ENCODE measurements around the gene AGT. TPM values are rescaled to one million over a fixed set of nuclear protein-coding genes. Genes with fewer than 3 reads are reported as not detected.

The AGT gene
- total RNA-seq, 1 experiment from 2014 or later, result 0.93 TPM

GRCh38 chr1:230752407-230752806 lies 38.5 kb upstream of the AGT start:
- Histone ChIP-seq H3K9ac (ENCODE audit: low read length) (no peak overlapping the region), H3K36me3 (ENCODE audit: control insufficient read depth in 1 of 2, insufficient read depth in 2 of 2, low read length in 2 of 2) (no peaks in the 10 kb centered on the region), H3K79me2 (ENCODE audit: insufficient read depth, low read length) (no peaks in the 10 kb centered on the region), H4K20me1 (ENCODE audit: insufficient read depth) (no peaks in the 10 kb centered on the region), H3K9me2 (ENCODE audit: insufficient read depth) (no peaks in the 10 kb centered on the region), H3K27me3 (ENCODE audit: insufficient read depth, low read length) (no peaks in the 10 kb centered on the region), H3K4me2 (ENCODE audit: low read length) (no peak overlapping the region), H3K4me1 (ENCODE audit: control insufficient read depth in 1 of 2, insufficient read depth in 2 of 2, low read length in 2 of 2) (peaks cover 3 to 13% of the 10 kb centered on the region in 2 experiments; a peak in 3 of 4 replicates), H3K4me3 (replicated peaks in 1 of 2; ENCODE audit: low read depth in 1 of 2, low read length in 2 of 2) (no peak overlapping the region), H3K27ac (ENCODE audit: low read depth, low read length) (no peak overlapping the region), H3K9me3 (ENCODE audit: control insufficient read depth in 1 of 2, insufficient read depth in 1 of 2, low read depth in 1 of 2, low read length in 2 of 2) (no peaks in the 10 kb centered on the region), H2AFZ (ENCODE audit: low read depth, low read length, poor library complexity, severe bottlenecking) (no peak overlapping the region)
- POLR2A ChIA-PET, result no interaction called here
- DNase-seq (ENCODE audit: low read depth, low spot score), result no peak
- RAD21 ChIA-PET (ENCODE audit: low non-redundant PET in 1 of 2, low total read pairs in 2 of 2, uncharacterized antibody in 2 of 2, unreplicated experiment in 2 of 2), result no interaction called here
- TF ChIP-seq YY1 (IDR thresholded peaks at IDR 0.05; ENCODE audit: extremely low read depth, insufficient replicate concordance, low read depth, low read length) (no peak), EGR1 (IDR thresholded peaks at IDR 0.05; ENCODE audit: low read depth) (no peak), EZH2 (IDR thresholded peaks at IDR 0.05) (no peak), FOSL1 (IDR thresholded peaks at IDR 0.05; ENCODE audit: low read depth) (no peak), POLR2A (IDR thresholded peaks at IDR 0.05; ENCODE audit: borderline replicate concordance, extremely low read depth, insufficient read depth, insufficient read length) (no peak)
- BruUV-seq (replicated peaks), result no TSS peak
- no peak for ATAC-seq
- intact Hi-C loops (cut with micrococcal nuclease), result no loop called here
- CTCF ChIA-PET, result no interaction called here

GRCh38 chr1:230750986-230751625 lies 37.2 kb upstream of the AGT start:
- Histone ChIP-seq H4K20me1 (ENCODE audit: insufficient read depth) (no peaks in the 10 kb centered on the region), H3K4me2 (ENCODE audit: low read length) (no peak overlapping the region), H3K9me2 (ENCODE audit: insufficient read depth) (no peaks in the 10 kb centered on the region), H3K9ac (ENCODE audit: low read length) (no peak overlapping the region), H3K4me3 (replicated peaks in 1 of 2; ENCODE audit: low read depth in 1 of 2, low read length in 2 of 2) (no peak overlapping the region), H3K4me1 (ENCODE audit: control insufficient read depth in 1 of 2, insufficient read depth in 2 of 2, low read length in 2 of 2) (peaks cover 3 to 13% of the 10 kb centered on the region in 2 experiments; a peak in 3 of 4 replicates), H3K27ac (ENCODE audit: low read depth, low read length) (no peak overlapping the region), H2AFZ (ENCODE audit: low read depth, low read length, poor library complexity, severe bottlenecking) (no peak overlapping the region), H3K79me2 (ENCODE audit: insufficient read depth, low read length) (no peaks in the 10 kb centered on the region), H3K27me3 (ENCODE audit: insufficient read depth, low read length) (no peaks in the 10 kb centered on the region), H3K36me3 (ENCODE audit: control insufficient read depth in 1 of 2, insufficient read depth in 2 of 2, low read length in 2 of 2) (no peaks in the 10 kb centered on the region), H3K9me3 (ENCODE audit: control insufficient read depth in 1 of 2, insufficient read depth in 1 of 2, low read depth in 1 of 2, low read length in 2 of 2) (no peaks in the 10 kb centered on the region)
- intact Hi-C loops (cut with micrococcal nuclease), result no loop called here
- ChIA-PET RAD21 (ENCODE audit: low non-redundant PET in 1 of 2, low total read pairs in 2 of 2, uncharacterized antibody in 2 of 2, unreplicated experiment in 2 of 2) (no interaction called here), CTCF (no interaction called here), POLR2A (no interaction called here)
- no TSS peak for BruUV-seq (replicated peaks)
- DNase-seq (ENCODE audit: low read depth, low spot score) (no peak), ATAC-seq (no peak)
- TF ChIP-seq MAX (IDR thresholded peaks at IDR 0.05) (no peak), YY1 (IDR thresholded peaks at IDR 0.05; ENCODE audit: extremely low read depth, insufficient replicate concordance, low read depth, low read length) (no peak), JUND (IDR thresholded peaks at IDR 0.05) (no peak), ZNF274 (IDR thresholded peaks at IDR 0.05; ENCODE audit: low read depth, low read length) (no peak), EZH2phosphoT487 (IDR thresholded peaks at IDR 0.05; ENCODE audit: borderline replicate concordance) (no peak), POLR2AphosphoS5 (IDR thresholded peaks at IDR 0.05; ENCODE audit: low read depth, low read length) (no peak), ELF1 (IDR thresholded peaks at IDR 0.05; ENCODE audit: borderline replicate concordance, low read depth) (no peak), SRF (IDR thresholded peaks at IDR 0.05; ENCODE audit: low read depth) (no peak), CTCF (IDR thresholded peaks at IDR 0.05 in 2 of 3, conservative IDR thresholded peaks at IDR 0.05 in 1 of 3; ENCODE audit: borderline replicate concordance in 1 of 3, insufficient read depth in 1 of 3, low read depth in 2 of 3, low read length in 2 of 3) (no peak), POLR2A (IDR thresholded peaks at IDR 0.05; ENCODE audit: borderline replicate concordance, extremely low read depth, insufficient read depth, insufficient read length) (no peak), RAD21 (IDR thresholded peaks at IDR 0.05; ENCODE audit: low read depth) (no peak), REST (IDR thresholded peaks at IDR 0.05; ENCODE audit: low read depth) (no peak)
